HEK293 (cell line): Measurements from ENCODE around the gene GNB3.

Source experiments
- EGR2 ChIP-seq: fragments of 450-650 bp; formaldehyde crosslinking; IDR thresholded peaks from 2 replicates; pipeline ENCODE4 v1.5.1; 2016; ENCODE audit warnings: low read depth, missing biosample characterization, missing genetic modification characterization
- GLI4 ChIP-seq: fragments of 450-650 bp; formaldehyde crosslinking; IDR thresholded peaks from 2 replicates; pipeline ENCODE4 v1.5.1; 2016; ENCODE audit warnings: missing biosample characterization, missing genetic modification characterization
- KLF9 ChIP-seq: fragments of 450-650 bp; formaldehyde crosslinking; IDR thresholded peaks from 2 replicates; pipeline ENCODE4 v1.5.1; 2016; ENCODE audit warnings: missing biosample characterization, missing genetic modification characterization, low read depth
- MEIS1 ChIP-seq: sonication (generic); formaldehyde crosslinking; IDR thresholded peaks from 2 replicates; pipeline ENCODE4 v1.8.1; 2022; ENCODE audit warnings: missing genetic modification reagents, mild to moderate bottlenecking, borderline replicate concordance
- MYNN ChIP-seq: fragments of 450-650 bp; formaldehyde crosslinking; IDR thresholded peaks from 2 replicates; pipeline ENCODE4 v1.5.1; 2016; ENCODE audit warnings: missing biosample characterization, missing genetic modification characterization, borderline replicate concordance
- MZF1 ChIP-seq: fragments of 450-650 bp; formaldehyde crosslinking; IDR thresholded peaks from 2 replicates; pipeline ENCODE4 v1.5.1; 2017; ENCODE audit warnings: missing biosample characterization, missing genetic modification characterization, borderline replicate concordance
- SP7 ChIP-seq: fragments of 450-650 bp; formaldehyde crosslinking; IDR thresholded peaks from 2 replicates; pipeline ENCODE4 v1.5.1; 2016; ENCODE audit warnings: missing biosample characterization, missing genetic modification characterization
- TCF7L2 ChIP-seq: IDR thresholded peaks from 2 replicates; pipeline ENCODE4 v1.6.1; 2011; ENCODE audit warnings: low read depth, mild to moderate bottlenecking, inconsistent platforms, low read length, moderate library complexity, borderline replicate concordance
- WT1 ChIP-seq: fragments of 450-650 bp; formaldehyde crosslinking; IDR thresholded peaks from 2 replicates; pipeline ENCODE4 v1.5.1; 2016; ENCODE audit warnings: missing biosample characterization, missing genetic modification characterization
- YY1 ChIP-seq: fragments of 450-650 bp; formaldehyde crosslinking; IDR thresholded peaks from 2 replicates; pipeline ENCODE4 v1.5.1; 2018; ENCODE audit warnings: missing biosample characterization, missing genetic modification characterization
- YY2 ChIP-seq: fragments of 450-650 bp; formaldehyde crosslinking; IDR thresholded peaks from 2 replicates; pipeline ENCODE4 v1.5.1; 2016; ENCODE audit warnings: missing biosample characterization, missing genetic modification characterization
- ZBTB48 ChIP-seq: fragments of 450-650 bp; formaldehyde crosslinking; IDR thresholded peaks from 2 replicates; pipeline ENCODE4 v1.5.1; 2016; ENCODE audit warnings: missing biosample characterization, missing genetic modification characterization
- ZBTB7A ChIP-seq: fragments of 450-650 bp; formaldehyde crosslinking; IDR thresholded peaks from 2 replicates; pipeline ENCODE4 v1.5.1; 2016; ENCODE audit warnings: low read depth, missing biosample characterization, missing genetic modification characterization
- ZBTB8A ChIP-seq: fragments of 450-650 bp; formaldehyde crosslinking; IDR thresholded peaks from 2 replicates; pipeline ENCODE4 v1.5.1; 2016; ENCODE audit warnings: missing biosample characterization, missing genetic modification characterization
- ZIC2 ChIP-seq: fragments of 450-650 bp; formaldehyde crosslinking; IDR thresholded peaks from 2 replicates; pipeline ENCODE4 v1.5.1; 2016; ENCODE audit warnings: missing biosample characterization, missing genetic modification characterization
- ZNF10 ChIP-seq: fragments of 450-650 bp; formaldehyde crosslinking; IDR thresholded peaks from 2 replicates; pipeline ENCODE4 v1.5.1; 2017; ENCODE audit warnings: missing biosample characterization, missing genetic modification characterization
- ZNF133 ChIP-seq: fragments of 450-650 bp; formaldehyde crosslinking; IDR thresholded peaks from 2 replicates; pipeline ENCODE4 v1.5.1; 2016; ENCODE audit warnings: missing biosample characterization, missing genetic modification characterization
- ZNF157 ChIP-seq: fragments of 450-650 bp; formaldehyde crosslinking; IDR thresholded peaks from 2 replicates; pipeline ENCODE4 v1.5.1; 2016; ENCODE audit warnings: missing biosample characterization, missing genetic modification characterization
- ZNF19 ChIP-seq: fragments of 450-650 bp; formaldehyde crosslinking; IDR thresholded peaks from 2 replicates; pipeline ENCODE4; 2016; ENCODE audit warnings: missing biosample characterization, missing genetic modification characterization, low read depth
- ZNF555 ChIP-seq: fragments of 450-650 bp; formaldehyde crosslinking; conservative IDR thresholded peaks from 2 replicates; pipeline ENCODE4 v1.5.1; 2017; ENCODE audit warnings: missing biosample characterization, mild to moderate bottlenecking, missing genetic modification characterization, inconsistent platforms
- ZNF600 ChIP-seq: fragments of 450-650 bp; formaldehyde crosslinking; IDR thresholded peaks from 2 replicates; pipeline ENCODE4 v1.5.1; 2016; ENCODE audit warnings: missing biosample characterization, missing genetic modification characterization
- ZNF629 ChIP-seq: fragments of 450-650 bp; formaldehyde crosslinking; IDR thresholded peaks from 2 replicates; pipeline ENCODE4 v1.5.1; 2017; ENCODE audit warnings: missing biosample characterization, missing genetic modification characterization
- ZNF660 ChIP-seq: fragments of 450-650 bp; IDR thresholded peaks from 2 replicates; pipeline ENCODE4 v1.5.1; 2018; ENCODE audit warnings: missing biosample characterization, mild to moderate bottlenecking, missing genetic modification characterization
- ZNF830 ChIP-seq: fragments of 450-650 bp; IDR thresholded peaks from 2 replicates; pipeline ENCODE4 v1.5.0; 2018; ENCODE audit warnings: missing biosample characterization, missing genetic modification characterization, low read depth, mild to moderate bottlenecking, moderate library complexity
- ZXDB ChIP-seq: fragments of 450-650 bp; formaldehyde crosslinking; IDR thresholded peaks from 2 replicates; pipeline ENCODE4 v1.5.1; 2016; ENCODE audit warnings: missing biosample characterization, missing genetic modification characterization
- TF ChIP-seq, protein P1 (sequence below): fragments of 450-650 bp; formaldehyde crosslinking; IDR thresholded peaks from 2 replicates; pipeline ENCODE4 v1.5.1; 2016; ENCODE audit warnings: missing biosample characterization, missing genetic modification characterization
- TF ChIP-seq, protein P2 (sequence below): fragments of 450-650 bp; formaldehyde crosslinking; IDR thresholded peaks from 2 replicates; pipeline ENCODE4 v1.5.1; 2016; ENCODE audit warnings: missing biosample characterization, missing genetic modification characterization
- TF ChIP-seq, protein P3 (sequence below): fragments of 450-650 bp; formaldehyde crosslinking; IDR thresholded peaks from 2 replicates; pipeline ENCODE4 v1.5.1; 2016; ENCODE audit warnings: missing biosample characterization, missing genetic modification characterization
- TF ChIP-seq, protein P4 (sequence below): fragments of 450-650 bp; formaldehyde crosslinking; IDR thresholded peaks from 2 replicates; pipeline ENCODE4 v1.5.1; 2016; ENCODE audit warnings: missing biosample characterization, missing genetic modification characterization
- TF ChIP-seq, protein P5 (sequence below): fragments of 450-650 bp; formaldehyde crosslinking; IDR thresholded peaks from 2 replicates; pipeline ENCODE4 v1.5.1; 2016; ENCODE audit warnings: missing biosample characterization, missing genetic modification characterization
- TF ChIP-seq, protein P6 (sequence below): fragments of 450-650 bp; formaldehyde crosslinking; IDR thresholded peaks from 2 replicates; pipeline ENCODE4 v1.5.1; 2017; ENCODE audit warnings: missing biosample characterization, missing genetic modification characterization
- TF ChIP-seq, protein P7 (sequence below): fragments of 450-650 bp; IDR thresholded peaks from 2 replicates; pipeline ENCODE4 v1.5.1; 2018; ENCODE audit warnings: missing biosample characterization, mild to moderate bottlenecking, missing genetic modification characterization

The GNB3 gene

DNA sequence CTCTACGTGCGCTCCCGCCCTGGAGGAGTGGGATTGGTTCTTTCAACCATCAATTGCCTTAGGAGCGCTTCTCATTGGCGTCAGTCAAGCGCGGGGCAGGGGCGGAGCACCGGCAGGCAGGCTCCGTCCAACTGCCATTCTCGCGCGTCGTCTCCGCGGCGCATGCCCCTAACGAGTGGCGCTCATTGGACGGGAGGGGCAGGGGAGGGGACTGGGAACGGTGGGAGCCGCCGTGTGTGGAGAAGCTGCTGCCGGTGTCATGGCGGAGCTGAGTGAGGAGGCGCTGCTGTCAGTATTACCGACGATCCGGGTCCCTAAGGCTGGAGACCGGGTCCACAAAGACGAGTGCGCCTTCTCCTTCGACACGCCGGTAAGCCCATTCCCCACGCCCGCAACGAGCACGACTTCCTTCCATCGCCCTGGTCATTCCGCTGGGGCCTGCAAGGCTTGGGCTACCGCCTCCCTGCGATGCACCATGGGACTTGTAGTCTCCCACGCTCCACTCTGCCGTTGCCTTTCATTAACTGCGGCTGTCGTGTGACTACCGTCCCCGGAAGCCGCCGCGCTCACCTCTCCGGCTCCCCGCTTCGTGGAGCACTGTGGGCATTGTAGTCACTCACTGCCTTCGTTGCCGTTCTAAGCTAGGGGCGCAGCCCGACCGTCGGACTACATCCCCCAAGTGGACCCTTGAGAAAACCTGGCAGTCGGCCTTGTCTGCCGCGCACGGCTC lies 11.4 kb downstream of the GNB3 start, which contains the start of gene USP5 (continued):
- TF ChIP-seq, protein P1, sequence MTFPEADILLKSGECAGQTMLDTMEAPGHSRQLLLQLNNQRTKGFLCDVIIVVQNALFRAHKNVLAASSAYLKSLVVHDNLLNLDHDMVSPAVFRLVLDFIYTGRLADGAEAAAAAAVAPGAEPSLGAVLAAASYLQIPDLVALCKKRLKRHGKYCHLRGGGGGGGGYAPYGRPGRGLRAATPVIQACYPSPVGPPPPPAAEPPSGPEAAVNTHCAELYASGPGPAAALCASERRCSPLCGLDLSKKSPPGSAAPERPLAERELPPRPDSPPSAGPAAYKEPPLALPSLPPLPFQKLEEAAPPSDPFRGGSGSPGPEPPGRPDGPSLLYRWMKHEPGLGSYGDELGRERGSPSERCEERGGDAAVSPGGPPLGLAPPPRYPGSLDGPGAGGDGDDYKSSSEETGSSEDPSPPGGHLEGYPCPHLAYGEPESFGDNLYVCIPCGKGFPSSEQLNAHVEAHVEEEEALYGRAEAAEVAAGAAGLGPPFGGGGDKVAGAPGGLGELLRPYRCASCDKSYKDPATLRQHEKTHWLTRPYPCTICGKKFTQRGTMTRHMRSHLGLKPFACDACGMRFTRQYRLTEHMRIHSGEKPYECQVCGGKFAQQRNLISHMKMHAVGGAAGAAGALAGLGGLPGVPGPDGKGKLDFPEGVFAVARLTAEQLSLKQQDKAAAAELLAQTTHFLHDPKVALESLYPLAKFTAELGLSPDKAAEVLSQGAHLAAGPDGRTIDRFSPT: no peak
- TF ChIP-seq, protein P2, sequence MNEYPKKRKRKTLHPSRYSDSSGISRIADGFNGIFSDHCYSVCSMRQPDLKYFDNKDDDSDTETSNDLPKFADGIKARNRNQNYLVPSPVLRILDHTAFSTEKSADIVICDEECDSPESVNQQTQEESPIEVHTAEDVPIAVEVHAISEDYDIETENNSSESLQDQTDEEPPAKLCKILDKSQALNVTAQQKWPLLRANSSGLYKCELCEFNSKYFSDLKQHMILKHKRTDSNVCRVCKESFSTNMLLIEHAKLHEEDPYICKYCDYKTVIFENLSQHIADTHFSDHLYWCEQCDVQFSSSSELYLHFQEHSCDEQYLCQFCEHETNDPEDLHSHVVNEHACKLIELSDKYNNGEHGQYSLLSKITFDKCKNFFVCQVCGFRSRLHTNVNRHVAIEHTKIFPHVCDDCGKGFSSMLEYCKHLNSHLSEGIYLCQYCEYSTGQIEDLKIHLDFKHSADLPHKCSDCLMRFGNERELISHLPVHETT (tag by site-specific recombination): no peak; the same call in 1 of the 2 replicates
- TF ChIP-seq ZNF157 (tag by site-specific recombination) (no peak), WT1 (tag by site-specific recombination) (peak; percentile 95), MEIS1 (CRISPR knock-in tag) (no peak), ZNF555 (tag by site-specific recombination) (no peak), EGR2 (peak; percentile 46), KLF9 (tag by site-specific recombination) (peak; percentile 86), ZBTB48 (tag by site-specific recombination) (peak; percentile 66), ZNF19 (tag by site-specific recombination) (no peak), SP7 (tag by site-specific recombination) (peak; percentile 70), GLI4 (no peak), YY2 (tag by site-specific recombination) (peak; percentile 96), ZNF660 (no peak), MZF1 (tag by site-specific recombination) (no peak), ZNF830 (tag by site-specific recombination) (no peak), ZNF600 (tag by site-specific recombination) (no peak), YY1 (tag by site-specific recombination) (peak; percentile 95), TCF7L2 (no peak), ZIC2 (tag by site-specific recombination) (peak; percentile 64), ZNF133 (no peak), ZNF10 (0 out of 2 replicates have a peak, but pooled peaks have one; percentile 51), ZBTB8A (peak; percentile 52), ZNF629 (tag by site-specific recombination) (peak; percentile 52; the same call in 1 of the 2 replicates), ZBTB7A (tag by site-specific recombination) (0 out of 2 replicates have a peak, but pooled peaks have one; percentile 45), MYNN (tag by site-specific recombination) (no peak), ZXDB (tag by site-specific recombination) (peak; percentile 98)
- TF ChIP-seq, protein P3, sequence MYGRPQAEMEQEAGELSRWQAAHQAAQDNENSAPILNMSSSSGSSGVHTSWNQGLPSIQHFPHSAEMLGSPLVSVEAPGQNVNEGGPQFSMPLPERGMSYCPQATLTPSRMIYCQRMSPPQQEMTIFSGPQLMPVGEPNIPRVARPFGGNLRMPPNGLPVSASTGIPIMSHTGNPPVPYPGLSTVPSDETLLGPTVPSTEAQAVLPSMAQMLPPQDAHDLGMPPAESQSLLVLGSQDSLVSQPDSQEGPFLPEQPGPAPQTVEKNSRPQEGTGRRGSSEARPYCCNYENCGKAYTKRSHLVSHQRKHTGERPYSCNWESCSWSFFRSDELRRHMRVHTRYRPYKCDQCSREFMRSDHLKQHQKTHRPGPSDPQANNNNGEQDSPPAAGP (tag by site-specific recombination): peak; percentile 83
- TF ChIP-seq, protein P4, sequence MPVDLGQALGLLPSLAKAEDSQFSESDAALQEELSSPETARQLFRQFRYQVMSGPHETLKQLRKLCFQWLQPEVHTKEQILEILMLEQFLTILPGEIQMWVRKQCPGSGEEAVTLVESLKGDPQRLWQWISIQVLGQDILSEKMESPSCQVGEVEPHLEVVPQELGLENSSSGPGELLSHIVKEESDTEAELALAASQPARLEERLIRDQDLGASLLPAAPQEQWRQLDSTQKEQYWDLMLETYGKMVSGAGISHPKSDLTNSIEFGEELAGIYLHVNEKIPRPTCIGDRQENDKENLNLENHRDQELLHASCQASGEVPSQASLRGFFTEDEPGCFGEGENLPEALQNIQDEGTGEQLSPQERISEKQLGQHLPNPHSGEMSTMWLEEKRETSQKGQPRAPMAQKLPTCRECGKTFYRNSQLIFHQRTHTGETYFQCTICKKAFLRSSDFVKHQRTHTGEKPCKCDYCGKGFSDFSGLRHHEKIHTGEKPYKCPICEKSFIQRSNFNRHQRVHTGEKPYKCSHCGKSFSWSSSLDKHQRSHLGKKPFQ (tag by site-specific recombination): no peak
- TF ChIP-seq, protein P5, sequence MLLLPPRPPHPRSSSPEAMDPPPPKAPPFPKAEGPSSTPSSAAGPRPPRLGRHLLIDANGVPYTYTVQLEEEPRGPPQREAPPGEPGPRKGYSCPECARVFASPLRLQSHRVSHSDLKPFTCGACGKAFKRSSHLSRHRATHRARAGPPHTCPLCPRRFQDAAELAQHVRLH (tag by site-specific recombination): peak; percentile 94
- TF ChIP-seq, protein P6, sequence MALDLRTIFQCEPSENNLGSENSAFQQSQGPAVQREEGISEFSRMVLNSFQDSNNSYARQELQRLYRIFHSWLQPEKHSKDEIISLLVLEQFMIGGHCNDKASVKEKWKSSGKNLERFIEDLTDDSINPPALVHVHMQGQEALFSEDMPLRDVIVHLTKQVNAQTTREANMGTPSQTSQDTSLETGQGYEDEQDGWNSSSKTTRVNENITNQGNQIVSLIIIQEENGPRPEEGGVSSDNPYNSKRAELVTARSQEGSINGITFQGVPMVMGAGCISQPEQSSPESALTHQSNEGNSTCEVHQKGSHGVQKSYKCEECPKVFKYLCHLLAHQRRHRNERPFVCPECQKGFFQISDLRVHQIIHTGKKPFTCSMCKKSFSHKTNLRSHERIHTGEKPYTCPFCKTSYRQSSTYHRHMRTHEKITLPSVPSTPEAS (tag by site-specific recombination): peak; percentile 60; the same call in 1 of the 2 replicates
- TF ChIP-seq, protein P7, sequence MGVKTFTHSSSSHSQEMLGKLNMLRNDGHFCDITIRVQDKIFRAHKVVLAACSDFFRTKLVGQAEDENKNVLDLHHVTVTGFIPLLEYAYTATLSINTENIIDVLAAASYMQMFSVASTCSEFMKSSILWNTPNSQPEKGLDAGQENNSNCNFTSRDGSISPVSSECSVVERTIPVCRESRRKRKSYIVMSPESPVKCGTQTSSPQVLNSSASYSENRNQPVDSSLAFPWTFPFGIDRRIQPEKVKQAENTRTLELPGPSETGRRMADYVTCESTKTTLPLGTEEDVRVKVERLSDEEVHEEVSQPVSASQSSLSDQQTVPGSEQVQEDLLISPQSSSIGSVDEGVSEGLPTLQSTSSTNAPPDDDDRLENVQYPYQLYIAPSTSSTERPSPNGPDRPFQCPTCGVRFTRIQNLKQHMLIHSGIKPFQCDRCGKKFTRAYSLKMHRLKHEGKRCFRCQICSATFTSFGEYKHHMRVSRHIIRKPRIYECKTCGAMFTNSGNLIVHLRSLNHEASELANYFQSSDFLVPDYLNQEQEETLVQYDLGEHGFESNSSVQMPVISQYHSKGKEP (tag by site-specific recombination): peak; percentile 36; the same call in 1 of the 2 replicates
